Measurements from ENCODE around the gene MET.

MET gene

DNA sequence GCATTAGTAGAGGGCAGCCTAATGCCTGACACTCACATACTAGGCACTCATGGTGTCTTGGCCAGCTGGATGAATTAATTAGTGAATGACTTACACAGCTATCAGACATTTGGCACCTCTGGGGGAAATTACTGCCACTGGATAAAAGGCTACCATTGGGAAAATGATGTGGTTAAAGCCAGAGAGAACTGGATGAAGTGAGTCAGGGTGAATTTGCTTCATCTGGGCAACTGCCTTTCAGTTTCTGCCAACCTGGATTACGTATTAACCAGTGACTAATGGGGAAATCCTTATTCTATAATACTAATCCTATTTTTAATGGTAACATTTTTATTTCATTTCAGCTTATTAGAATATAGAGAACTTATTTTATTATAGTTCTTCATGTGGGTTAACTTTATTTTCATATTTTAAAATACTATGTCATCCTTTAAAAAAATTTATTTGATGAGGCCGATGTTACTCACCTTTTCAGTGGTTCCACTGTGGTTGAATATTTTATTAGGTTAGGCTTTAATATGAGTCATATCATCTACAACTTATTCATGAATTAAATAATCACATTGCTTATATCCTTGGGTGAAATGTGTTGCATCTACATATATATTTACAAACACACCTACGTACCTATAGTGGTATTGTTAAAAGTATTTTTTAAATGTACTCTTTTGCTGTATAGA lies 104.8 kb downstream of the MET start:
- Histone ChIP-seq H3K4me1 (no peaks in the 10 kb centered on the region), H3K36me3 (no peaks in the 10 kb centered on the region), H3K9me3 (no peaks in the 10 kb centered on the region), H3K27me3 (0 out of 2 replicates have a peak, but pooled peaks cover 3% of the 10 kb centered on the region), H3K4me3 (ENCODE audit: low read depth, low read length) (no peak overlapping the region)
- TF ChIP-seq CTCF (IDR thresholded peaks at IDR 0.05; ENCODE audit: low read depth, low read length): no peak
- DNase-seq: no peak

- H3K36me3 ChIP-seq: no peaks in the 10 kb centered on the region
- H3K9me3 ChIP-seq: no peaks in the 10 kb centered on the region
- H3K4me3 ChIP-seq (ENCODE audit: low read depth, low read length): no peak overlapping the region
- DNase-seq: no peak
- 0 out of 2 replicates have a peak, but pooled peaks cover 3% of the 10 kb centered on the region for H3K27me3 ChIP-seq
- no peaks in the 10 kb centered on the region for H3K4me1 ChIP-seq
- no peak for TF ChIP-seq CTCF (IDR thresholded peaks at IDR 0.05; ENCODE audit: low read depth, low read length)
Observed at GRCh38 chr7:116777651-116778281, 105.8 kb downstream of the MET start.

- TF ChIP-seq CTCF (IDR thresholded peaks at IDR 0.05; ENCODE audit: low read depth, low read length): no peak
Observed at GRCh38 chr7:116779216-116779615, 107.2 kb downstream of the MET start.

GRCh38 chr7:116779931-116780330 lies 107.9 kb downstream of the MET start:
- H3K9me3 ChIP-seq: no peaks in the 10 kb centered on the region
- H3K27me3 ChIP-seq: 0 out of 2 replicates have a peak, but pooled peaks cover 3% of the 10 kb centered on the region
- H3K4me3 ChIP-seq (ENCODE audit: low read depth, low read length): no peak overlapping the region
- no peaks in the 10 kb centered on the region for H3K36me3 ChIP-seq
- no peak for TF ChIP-seq CTCF (IDR thresholded peaks at IDR 0.05; ENCODE audit: low read depth, low read length)
- no peak for DNase-seq
- no peaks in the 10 kb centered on the region for H3K4me1 ChIP-seq

More at GRCh38 chr7:116779216-116779615, 107.2 kb downstream of the MET start:
- Histone ChIP-seq H3K27me3 (0 out of 2 replicates have a peak, but pooled peaks cover 3% of the 10 kb centered on the region), H3K36me3 (no peaks in the 10 kb centered on the region), H3K9me3 (no peaks in the 10 kb centered on the region), H3K4me3 (ENCODE audit: low read depth, low read length) (no peak overlapping the region), H3K4me1 (no peaks in the 10 kb centered on the region)
- DNase-seq: no peak

GRCh38 chr7:116780521-116780920 lies 108.5 kb downstream of the MET start:
- no peak for TF ChIP-seq CTCF (IDR thresholded peaks at IDR 0.05; ENCODE audit: low read depth, low read length)
- Histone ChIP-seq H3K9me3 (no peaks in the 10 kb centered on the region), H3K4me1 (no peaks in the 10 kb centered on the region), H3K36me3 (no peaks in the 10 kb centered on the region), H3K27me3 (0 out of 2 replicates have a peak, but pooled peaks cover 3% of the 10 kb centered on the region), H3K4me3 (ENCODE audit: low read depth, low read length) (no peak overlapping the region)
- no peak for DNase-seq

DNA sequence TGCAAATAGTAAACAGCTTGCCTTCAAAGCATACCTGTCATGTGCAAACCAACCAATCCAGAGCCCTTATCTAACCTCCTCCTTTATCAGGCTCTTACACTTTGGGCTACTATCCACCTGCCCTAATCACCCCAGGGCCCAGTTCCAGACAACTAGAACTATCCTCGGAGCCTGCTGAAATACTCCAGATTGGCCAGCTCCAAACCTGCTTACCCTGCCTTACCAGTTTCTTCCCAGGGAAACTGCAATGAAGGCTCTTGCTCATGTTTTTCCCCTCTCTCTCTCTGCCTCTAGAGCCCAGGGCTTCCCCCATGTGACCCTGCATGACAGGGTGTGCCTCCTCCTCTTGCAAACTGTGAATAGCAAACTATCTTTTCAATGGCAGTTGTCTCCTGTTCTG lies 109.0 kb downstream of the MET start:
- Histone ChIP-seq H3K4me1 (no peaks in the 10 kb centered on the region), H3K36me3 (no peaks in the 10 kb centered on the region)

More for the DNA sequence above, 109.0 kb downstream of the MET start:
- TF ChIP-seq CTCF (IDR thresholded peaks at IDR 0.05; ENCODE audit: low read depth, low read length): no peak
- Histone ChIP-seq H3K4me3 (ENCODE audit: low read depth, low read length) (no peak overlapping the region), H3K9me3 (no peaks in the 10 kb centered on the region), H3K27me3 (0 out of 2 replicates have a peak, but pooled peaks cover 3% of the 10 kb centered on the region)
- DNase-seq: no peak

All from BE2C (cell line).